ENCODE data around the gene DIS3L2. TPM values are rescaled to one million over a fixed set of nuclear protein-coding genes. Genes with fewer than 3 reads are reported as not detected.

DIS3L2 gene
- total RNA-seq, 2 experiments from 2014 or later, result 39.8 to 39.9 TPM

DNA sequence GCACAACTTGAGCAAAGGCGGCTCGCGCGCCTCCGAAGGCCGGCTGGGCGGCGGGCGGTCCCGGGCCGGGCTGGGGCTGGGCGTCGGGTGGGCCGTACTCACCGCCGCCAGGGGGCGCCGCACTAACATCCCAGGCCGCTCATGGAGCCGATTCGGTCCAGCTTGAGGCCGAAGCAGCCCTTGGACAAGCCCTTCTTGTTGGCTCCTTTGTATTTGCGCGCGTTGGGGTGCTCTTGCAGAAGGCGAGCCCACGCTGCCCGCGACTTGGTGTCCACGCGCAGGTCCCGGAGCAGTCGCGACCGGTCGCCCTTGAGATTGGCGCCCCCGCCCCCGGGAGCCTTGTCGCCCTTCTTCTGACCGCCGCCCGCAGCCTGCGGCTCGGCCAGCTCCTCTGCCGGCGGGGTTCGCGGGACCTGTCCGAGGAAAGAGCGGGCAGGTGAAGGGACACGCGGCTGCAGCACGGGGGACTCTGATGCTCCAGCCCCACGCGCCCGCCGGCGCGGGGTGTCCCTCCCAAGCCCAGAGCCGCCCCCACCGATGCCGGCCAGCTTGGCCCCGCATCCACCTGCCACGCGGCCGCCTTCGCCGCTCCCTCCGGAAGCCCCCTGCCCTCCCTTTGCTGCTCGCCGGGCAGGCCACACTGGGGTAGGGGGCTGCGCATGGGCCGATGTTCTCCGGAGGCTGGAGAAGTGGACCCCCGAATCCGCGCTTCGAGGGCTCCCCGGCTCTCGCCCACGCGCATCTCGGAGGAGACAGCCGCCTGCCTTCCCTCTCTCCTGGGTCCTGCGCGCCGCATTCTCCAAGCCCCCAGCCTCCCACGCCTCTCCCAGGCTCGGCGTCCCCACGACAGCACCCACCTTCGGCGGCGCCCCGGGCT is 36.0 kb upstream of the DIS3L2 start:
- DNase-seq (peak; percentile 90), ATAC-seq (ENCODE audit: low read depth) (peak; percentile 59)
- H3K9me3 Mint-ChIP-seq, result no peaks in the 10 kb centered on the region
- H3K4me3 Mint-ChIP-seq, result peak overlapping the region; percentile 78
- H3K27ac Mint-ChIP-seq, result no peak overlapping the region
- POLR2A ChIA-PET, result interaction anchor here (1.0 kb wide), 1 partner anchor 216 kb away, joined by 4 read pairs; no protein-coding TSS in a partner anchor
- peaks cover 39% of the 10 kb centered on the region for H3K27me3 Mint-ChIP-seq
- H3K4me1 Mint-ChIP-seq, result peaks cover 15% of the 10 kb centered on the region
- H3K36me3 Mint-ChIP-seq, result no peaks in the 10 kb centered on the region

GRCh38 chr2:231926180-231926741 is 35.3 kb upstream of the DIS3L2 start, which contains the start of gene NPPC:
Gene NPPC (minus strand): TSS chr2:231926396. CDS start chr2:231926249, 147 bp downstream.
- ATAC-seq (ENCODE audit: low read depth) (peak; percentile 89), DNase-seq (peak; percentile 84)
- Mint-ChIP-seq H3K27me3 (peaks cover 39% of the 10 kb centered on the region), H3K4me3 (peak within 1 kb of the TSS; percentile 78), H3K4me1 (peaks cover 15% of the 10 kb centered on the region), H3K9me3 (no peaks in the 10 kb centered on the region), H3K36me3 (no peaks in the 10 kb centered on the region), H3K27ac (no peak within 1 kb of the TSS)
- POLR2A ChIA-PET, result interaction anchor here (0.6 to 1.0 kb wide), 3 partner anchors 216 to 438 kb away, joined by 3 to 5 read pairs (median 4); no protein-coding TSS in a partner anchor

GRCh38 chr2:231926761-231927565 is 34.5 kb upstream of the DIS3L2 start:
- POLR2A ChIA-PET, result interaction anchor here (0.6 to 1.0 kb wide), 3 partner anchors 215 to 437 kb away, joined by 3 to 5 read pairs (median 4); no protein-coding TSS in a partner anchor
- peak; percentile 25 for ATAC-seq (ENCODE audit: low read depth)
- no peaks in the 10 kb centered on the region for H3K36me3 Mint-ChIP-seq
- H3K9me3 Mint-ChIP-seq, result no peaks in the 10 kb centered on the region
- H3K4me1 Mint-ChIP-seq, result peaks cover 15% of the 10 kb centered on the region
- H3K27ac Mint-ChIP-seq, result peak overlapping the region; percentile 8
- H3K27me3 Mint-ChIP-seq, result peaks cover 39% of the 10 kb centered on the region
- DNase-seq, result peak; percentile 66
- peak overlapping the region; percentile 78 for H3K4me3 Mint-ChIP-seq

GRCh38 chr2:231927566-231927890 is 34.0 kb upstream of the DIS3L2 start:
- Mint-ChIP-seq H3K4me1 (peaks cover 15% of the 10 kb centered on the region), H3K4me3 (no peak overlapping the region), H3K27me3 (peaks cover 39% of the 10 kb centered on the region), H3K27ac (peak overlapping the region; percentile 8), H3K36me3 (no peaks in the 10 kb centered on the region), H3K9me3 (no peaks in the 10 kb centered on the region)
- POLR2A ChIA-PET, result no interaction called here
- DNase-seq (peak; percentile 36), ATAC-seq (ENCODE audit: low read depth) (no peak)

GRCh38 chr2:231928481-231928880 is 33.0 kb upstream of the DIS3L2 start:
- POLR2A ChIA-PET, result no interaction called here
- H3K9me3 Mint-ChIP-seq, result no peaks in the 10 kb centered on the region

GRCh38 chr2:231928901-231929725 is 32.4 kb upstream of the DIS3L2 start:
- no peak for ATAC-seq (ENCODE audit: low read depth)
- H3K36me3 Mint-ChIP-seq, result no peaks in the 10 kb centered on the region
- no peak overlapping the region for H3K27ac Mint-ChIP-seq
- peaks cover 14% of the 10 kb centered on the region for H3K4me1 Mint-ChIP-seq
- peaks cover 31% of the 10 kb centered on the region for H3K27me3 Mint-ChIP-seq
- H3K4me3 Mint-ChIP-seq, result no peak overlapping the region
- POLR2A ChIA-PET, result interaction anchor here (1.0 kb wide), 2 partner anchors 20 to 382 kb away, joined by 3 to 4 read pairs; no protein-coding TSS in a partner anchor
- DNase-seq, result no peak
- H3K9me3 Mint-ChIP-seq, result no peaks in the 10 kb centered on the region

More at GRCh38 chr2:231928481-231928880, 33.0 kb upstream of the DIS3L2 start:
- DNase-seq (peak; percentile 31), ATAC-seq (ENCODE audit: low read depth) (no peak)
- Mint-ChIP-seq H3K27ac (no peak overlapping the region), H3K4me1 (peaks cover 15% of the 10 kb centered on the region), H3K27me3 (peaks cover 37% of the 10 kb centered on the region), H3K4me3 (no peak overlapping the region), H3K36me3 (no peaks in the 10 kb centered on the region)

GRCh38 chr2:231929961-231930592 is 31.4 kb upstream of the DIS3L2 start:
- H3K4me1 Mint-ChIP-seq, result peaks cover 9% of the 10 kb centered on the region
- H3K36me3 Mint-ChIP-seq, result no peaks in the 10 kb centered on the region
- H3K27ac Mint-ChIP-seq, result no peak overlapping the region
- no peak overlapping the region for H3K4me3 Mint-ChIP-seq
- peak; percentile 56 for DNase-seq
- peaks cover 24% of the 10 kb centered on the region for H3K27me3 Mint-ChIP-seq
- POLR2A ChIA-PET, result interaction anchor here (0.5 to 1.0 kb wide), 3 partner anchors 21 to 1042 kb away, joined by 3 to 4 read pairs (median 3); no protein-coding TSS in a partner anchor
- no peak for ATAC-seq (ENCODE audit: low read depth)
- no peaks in the 10 kb centered on the region for H3K9me3 Mint-ChIP-seq

DNA sequence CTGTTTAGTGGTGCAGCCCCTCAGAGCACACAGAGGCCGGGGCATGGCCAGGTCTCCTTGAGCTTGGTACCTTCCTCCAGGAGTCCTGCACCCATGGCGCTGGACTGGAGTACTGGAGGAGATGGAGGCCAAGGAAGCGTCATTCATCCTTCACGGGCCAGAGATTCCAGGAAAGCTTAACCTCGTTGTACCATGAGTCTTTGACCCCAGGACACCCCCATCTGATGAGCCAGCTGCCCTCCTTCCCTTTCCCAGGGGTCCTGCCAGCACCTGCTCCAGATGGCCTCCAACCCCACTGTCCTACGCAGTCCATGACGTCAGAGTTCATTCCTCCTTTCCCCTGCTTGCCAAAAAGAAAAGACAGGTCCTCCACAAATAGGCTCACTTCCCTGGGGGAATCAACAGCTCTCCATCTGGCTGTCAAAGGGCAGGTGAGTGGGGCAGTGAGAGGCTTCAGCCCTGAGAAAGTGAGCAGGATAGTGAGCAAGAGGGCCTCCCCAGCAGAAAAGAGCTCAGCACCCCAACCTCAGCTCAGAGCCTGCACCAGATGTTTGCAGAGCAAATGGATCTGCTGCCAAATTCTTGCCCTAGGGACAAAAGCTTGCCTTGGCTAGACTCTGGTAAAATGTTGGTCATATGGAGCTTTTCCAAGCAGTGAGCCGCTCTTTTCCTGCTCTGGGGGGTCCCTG is 30.8 kb upstream of the DIS3L2 start:
- H3K27me3 Mint-ChIP-seq, result peaks cover 24% of the 10 kb centered on the region
- POLR2A ChIA-PET, result no interaction called here
- no peaks in the 10 kb centered on the region for H3K36me3 Mint-ChIP-seq
- peaks cover 9% of the 10 kb centered on the region for H3K4me1 Mint-ChIP-seq
- no peaks in the 10 kb centered on the region for H3K9me3 Mint-ChIP-seq
- DNase-seq (no peak), ATAC-seq (ENCODE audit: low read depth) (no peak)
- H3K27ac Mint-ChIP-seq, result no peak overlapping the region
- no peak overlapping the region for H3K4me3 Mint-ChIP-seq

DNA sequence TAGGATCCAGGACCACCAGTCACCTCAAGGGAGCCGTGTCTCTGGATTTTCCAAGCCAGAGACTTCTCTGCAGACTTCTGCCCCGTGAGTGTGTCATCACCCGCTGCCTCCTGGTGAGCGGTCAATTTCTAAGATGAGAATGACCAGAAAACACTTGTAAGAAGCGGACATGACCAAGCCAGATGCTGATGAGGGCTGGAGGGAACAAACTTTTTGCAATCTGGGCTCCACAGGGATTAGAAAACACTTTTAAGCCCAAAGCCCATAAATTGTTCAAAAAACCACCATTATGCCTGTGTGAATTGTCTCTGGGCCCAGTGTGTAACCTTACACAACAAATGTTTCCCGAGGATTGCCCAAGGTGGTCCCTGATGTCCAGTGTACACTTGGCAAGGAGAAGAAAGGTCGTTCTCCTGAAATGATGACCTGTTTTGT is 30.0 kb upstream of the DIS3L2 start:
- Mint-ChIP-seq H3K27ac (no peak overlapping the region), H3K36me3 (no peaks in the 10 kb centered on the region), H3K27me3 (peaks cover 23% of the 10 kb centered on the region), H3K4me1 (peaks cover 11% of the 10 kb centered on the region), H3K9me3 (no peaks in the 10 kb centered on the region), H3K4me3 (no peak overlapping the region)
- POLR2A ChIA-PET, result no interaction called here
- no peak for DNase-seq
- ATAC-seq (ENCODE audit: low read depth), result no peak

- no peak for DNase-seq
- no peaks in the 10 kb centered on the region for H3K36me3 Mint-ChIP-seq
- peaks cover 12% of the 10 kb centered on the region for H3K27me3 Mint-ChIP-seq
- no peak overlapping the region for H3K4me3 Mint-ChIP-seq
- no peaks in the 10 kb centered on the region for H3K9me3 Mint-ChIP-seq
- POLR2A ChIA-PET, result no interaction called here
- peaks cover 7% of the 10 kb centered on the region for H3K4me1 Mint-ChIP-seq
- H3K27ac Mint-ChIP-seq, result no peak overlapping the region
- no peak for ATAC-seq (ENCODE audit: low read depth)
These were observed 28.9 kb upstream of the DIS3L2 start for GRCh38 chr2:231932711-231932970.

DNA sequence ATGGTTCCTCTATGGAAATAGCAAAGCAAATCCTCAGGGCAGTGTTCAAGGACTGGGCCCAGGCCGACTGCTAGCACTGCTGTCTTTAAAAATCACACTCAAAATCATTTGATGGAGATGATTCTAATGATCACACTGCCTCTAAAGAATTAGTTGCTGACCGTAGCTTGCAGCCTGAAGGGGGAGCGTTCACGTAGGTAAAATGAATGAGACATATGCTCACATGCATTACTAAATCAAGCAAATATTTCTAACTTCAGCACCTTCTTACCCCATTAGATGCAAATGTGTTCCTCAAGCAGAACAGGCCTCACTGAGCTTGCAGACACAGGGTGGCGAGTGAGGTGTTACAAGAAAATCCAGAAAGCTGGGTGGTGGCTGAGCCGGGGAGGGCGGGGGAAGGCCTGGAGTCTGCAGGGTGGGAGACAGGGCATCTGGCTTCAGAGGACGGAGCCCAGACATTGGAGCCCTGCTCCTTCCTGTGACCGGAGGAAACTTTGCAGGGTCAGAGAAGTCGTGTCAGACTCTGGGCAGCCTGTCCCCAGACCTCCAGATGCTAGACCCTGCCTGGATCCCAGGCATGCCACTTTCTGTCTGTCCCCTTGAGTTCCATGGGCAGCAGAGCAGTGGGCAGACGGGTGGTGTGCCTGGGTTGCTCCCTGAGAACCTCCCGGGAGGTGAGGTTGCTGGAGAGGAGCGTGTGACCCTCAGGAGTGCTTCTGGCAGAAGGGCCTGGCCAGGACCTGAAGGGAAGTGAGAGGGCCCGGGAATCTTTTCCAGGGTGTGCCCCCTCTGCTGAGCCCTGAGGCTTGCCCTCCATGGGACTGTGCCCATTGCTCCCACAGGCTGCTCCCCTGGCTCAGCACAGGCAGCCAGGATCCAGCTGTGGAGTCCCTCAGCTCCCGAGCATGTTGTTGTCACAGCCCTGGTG is 28.3 kb upstream of the DIS3L2 start:
- Mint-ChIP-seq H3K4me3 (no peak overlapping the region), H3K4me1 (peaks cover 7% of the 10 kb centered on the region), H3K36me3 (no peaks in the 10 kb centered on the region), H3K9me3 (no peaks in the 10 kb centered on the region), H3K27me3 (peaks cover 6% of the 10 kb centered on the region), H3K27ac (no peak overlapping the region)
- DNase-seq (no peak), ATAC-seq (ENCODE audit: low read depth) (no peak)
- POLR2A ChIA-PET, result no interaction called here

All from activated naive CD8-positive, alpha-beta T cell treated with anti-CD3 and anti-CD28 coated beads, Interleukin-2, amount 10 ng/mL, durations not matched to agents 7 days and 5 days (primary cell).